ENCODE data around the gene DOCK10.

- no peak for TF ChIP-seq CTCF (IDR thresholded peaks at IDR 0.05; ENCODE audit: poor library complexity)
- TF ChIP-seq EZH2phosphoT487 (IDR thresholded peaks at IDR 0.05; ENCODE audit: low read depth, severe bottlenecking, unreplicated experiment): no peak
Measured at GRCh38 chr2:224966613-224967012, 75.7 kb downstream of the DOCK10 start.
